GM12874 (cell line): ENCODE results near the gene SPOCD1.

ENCODE experiments used
- TF ChIP-seq, protein P1 (sequence below): IDR thresholded peaks from 2 replicates; pipeline ENCODE4 v1.5.1; 2011; ENCODE audit warnings: low read depth, mild to moderate bottlenecking, control low read depth, low read length, moderate library complexity; ENCODE audit not compliant: insufficient read depth

Gene SPOCD1

DNA sequence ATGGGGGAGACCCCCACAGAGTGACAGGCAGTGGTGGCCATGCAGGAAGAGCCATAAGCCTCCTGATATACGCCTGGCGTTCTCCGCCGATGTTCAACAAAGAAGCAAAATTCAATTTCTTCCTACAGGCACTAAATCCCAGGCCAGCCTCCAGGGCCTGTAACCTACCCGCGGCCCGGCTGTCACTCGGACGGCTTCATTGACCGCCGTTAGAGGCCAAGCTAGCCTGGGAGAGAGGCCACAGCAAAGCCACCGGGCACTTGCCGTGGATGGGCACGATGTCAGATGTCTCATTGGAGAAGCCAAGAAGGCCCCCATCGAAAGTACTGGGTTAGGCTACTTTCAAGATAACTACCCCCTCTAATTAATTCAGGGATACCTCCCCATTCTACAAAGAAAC, 61.4 kb downstream of the SPOCD1 start:
- TF ChIP-seq, protein P1, sequence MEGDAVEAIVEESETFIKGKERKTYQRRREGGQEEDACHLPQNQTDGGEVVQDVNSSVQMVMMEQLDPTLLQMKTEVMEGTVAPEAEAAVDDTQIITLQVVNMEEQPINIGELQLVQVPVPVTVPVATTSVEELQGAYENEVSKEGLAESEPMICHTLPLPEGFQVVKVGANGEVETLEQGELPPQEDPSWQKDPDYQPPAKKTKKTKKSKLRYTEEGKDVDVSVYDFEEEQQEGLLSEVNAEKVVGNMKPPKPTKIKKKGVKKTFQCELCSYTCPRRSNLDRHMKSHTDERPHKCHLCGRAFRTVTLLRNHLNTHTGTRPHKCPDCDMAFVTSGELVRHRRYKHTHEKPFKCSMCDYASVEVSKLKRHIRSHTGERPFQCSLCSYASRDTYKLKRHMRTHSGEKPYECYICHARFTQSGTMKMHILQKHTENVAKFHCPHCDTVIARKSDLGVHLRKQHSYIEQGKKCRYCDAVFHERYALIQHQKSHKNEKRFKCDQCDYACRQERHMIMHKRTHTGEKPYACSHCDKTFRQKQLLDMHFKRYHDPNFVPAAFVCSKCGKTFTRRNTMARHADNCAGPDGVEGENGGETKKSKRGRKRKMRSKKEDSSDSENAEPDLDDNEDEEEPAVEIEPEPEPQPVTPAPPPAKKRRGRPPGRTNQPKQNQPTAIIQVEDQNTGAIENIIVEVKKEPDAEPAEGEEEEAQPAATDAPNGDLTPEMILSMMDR, result no peak

DNA sequence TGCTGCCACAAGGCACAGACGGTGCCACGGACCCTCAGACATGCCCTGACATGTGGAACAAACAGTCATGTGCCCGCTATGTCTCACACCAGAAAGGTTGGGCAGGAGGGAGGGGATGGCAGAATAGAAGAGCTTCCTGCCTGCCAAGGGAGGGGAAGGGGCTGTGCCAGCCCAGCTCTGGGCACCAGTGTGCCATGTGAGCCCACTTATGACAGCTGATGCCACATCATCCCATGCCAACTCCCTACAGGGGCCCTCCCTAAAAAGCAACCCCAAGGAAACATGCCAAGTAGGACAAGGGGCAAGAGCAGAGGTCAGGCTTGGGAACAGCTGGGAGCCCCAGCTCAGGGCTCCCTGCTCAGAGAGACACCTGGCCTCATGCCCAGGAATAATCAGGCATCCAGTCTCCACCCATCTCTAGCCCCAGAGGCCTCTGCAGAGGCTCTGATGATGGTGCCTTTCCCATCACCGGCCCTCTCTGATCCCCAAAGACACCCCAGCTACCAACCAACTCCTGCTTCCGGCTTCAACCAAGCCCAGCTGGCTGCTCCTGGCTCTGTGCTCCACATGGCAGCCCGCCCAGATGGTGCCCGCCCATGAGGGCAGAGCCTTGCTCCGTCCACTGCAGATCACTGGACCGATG, 62.0 kb downstream of the SPOCD1 start:
- TF ChIP-seq, protein P1, result no peak

DNA sequence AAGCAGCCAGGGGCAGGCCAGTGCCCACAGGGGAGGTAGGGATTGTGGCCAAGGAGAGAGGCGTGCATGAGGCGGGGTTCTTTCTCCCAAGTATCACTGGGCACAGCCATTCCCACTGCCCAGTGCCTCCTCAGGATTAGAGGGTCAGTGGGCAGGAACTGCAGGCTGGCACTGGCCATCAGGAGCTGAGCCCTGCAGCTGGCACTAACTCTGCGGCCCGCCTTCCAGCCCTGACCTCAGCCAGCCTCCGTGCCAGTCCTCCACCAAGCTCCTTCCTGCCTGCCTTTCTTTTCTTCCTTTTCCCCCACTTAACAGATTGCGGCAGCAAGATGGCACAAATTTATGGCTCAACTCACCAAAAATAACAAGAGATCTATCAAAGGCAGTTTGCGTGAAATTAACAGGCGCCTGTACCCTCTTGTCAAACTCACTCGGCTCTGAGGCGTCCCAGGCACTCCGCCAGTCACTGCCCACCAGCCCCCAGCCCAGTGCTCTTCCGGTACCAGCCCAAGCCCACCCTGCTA, 62.8 kb downstream of the SPOCD1 start:
- TF ChIP-seq, protein P1, result no peak

DNA sequence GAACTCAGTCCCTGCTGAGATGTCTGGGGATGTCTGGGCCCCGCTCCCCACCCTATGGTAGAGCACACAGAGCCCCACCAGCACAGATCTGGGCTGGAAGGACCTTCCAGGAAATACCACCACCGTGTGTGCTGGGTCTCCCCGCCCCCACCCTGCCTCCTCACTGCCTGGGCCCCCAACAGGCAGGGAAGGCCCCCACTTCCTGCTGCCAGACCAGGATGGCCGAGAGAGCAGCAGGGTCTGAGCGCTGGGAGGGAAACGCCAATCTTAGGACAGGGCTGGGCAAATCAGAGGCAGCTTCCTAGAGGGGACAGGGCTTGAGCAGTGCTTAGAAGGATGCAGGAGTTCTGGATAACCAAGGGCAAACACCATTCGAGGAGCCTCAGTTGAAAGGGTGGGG, 63.6 kb downstream of the SPOCD1 start:
- TF ChIP-seq, protein P1, result no peak

DNA sequence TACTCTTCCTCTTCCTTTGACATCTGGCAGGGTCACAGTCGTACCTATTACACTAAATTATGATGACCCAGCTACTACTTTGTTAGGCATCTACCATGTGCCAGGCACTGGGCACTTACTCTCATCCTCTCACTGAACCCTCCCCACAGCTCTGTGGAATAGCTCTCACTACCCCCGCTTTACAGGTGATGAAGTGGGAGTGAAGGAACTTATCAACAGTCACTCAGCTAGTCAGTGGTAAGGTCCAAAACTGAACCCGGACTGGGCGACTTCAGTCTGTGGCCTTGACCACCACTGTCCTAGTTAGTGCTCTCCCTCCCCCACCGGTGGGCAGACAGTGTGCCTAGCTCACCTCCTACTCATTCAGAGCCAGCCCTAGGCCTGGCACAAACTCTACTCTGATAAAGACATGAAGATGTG, 64.0 kb downstream of the SPOCD1 start:
- TF ChIP-seq, protein P1, result no peak

DNA sequence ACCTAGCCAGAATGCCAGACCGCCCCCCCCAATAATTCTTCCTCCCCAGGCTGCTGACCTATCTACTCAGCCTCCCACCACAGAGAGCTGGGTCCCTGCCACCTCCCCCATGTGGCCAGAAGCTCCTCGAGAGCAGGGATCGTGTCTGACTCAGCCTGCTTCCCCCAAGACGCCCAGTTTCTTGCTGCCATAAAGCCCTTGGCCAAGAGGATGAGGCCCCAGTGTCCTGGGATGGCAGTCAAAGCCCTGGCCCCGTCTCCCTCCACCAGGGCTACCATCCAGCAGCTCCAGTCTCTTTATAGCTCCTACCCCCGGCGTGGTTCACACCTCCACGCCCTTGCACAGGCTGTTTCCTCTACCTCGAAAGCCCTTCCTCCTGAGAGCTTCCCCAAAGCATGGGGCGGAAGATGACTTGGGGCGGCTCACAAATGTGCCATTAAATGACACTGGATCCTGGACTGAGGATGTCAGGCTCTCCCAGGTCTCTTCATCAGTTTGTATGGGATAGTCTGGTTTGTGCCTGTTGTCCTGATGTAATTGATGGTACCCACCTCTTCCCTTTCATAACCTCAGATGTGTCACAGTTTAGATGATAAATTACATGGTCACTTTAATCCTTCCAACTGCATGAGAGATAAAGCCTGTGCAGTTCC, 64.8 kb downstream of the SPOCD1 start:
- TF ChIP-seq, protein P1, result no peak

DNA sequence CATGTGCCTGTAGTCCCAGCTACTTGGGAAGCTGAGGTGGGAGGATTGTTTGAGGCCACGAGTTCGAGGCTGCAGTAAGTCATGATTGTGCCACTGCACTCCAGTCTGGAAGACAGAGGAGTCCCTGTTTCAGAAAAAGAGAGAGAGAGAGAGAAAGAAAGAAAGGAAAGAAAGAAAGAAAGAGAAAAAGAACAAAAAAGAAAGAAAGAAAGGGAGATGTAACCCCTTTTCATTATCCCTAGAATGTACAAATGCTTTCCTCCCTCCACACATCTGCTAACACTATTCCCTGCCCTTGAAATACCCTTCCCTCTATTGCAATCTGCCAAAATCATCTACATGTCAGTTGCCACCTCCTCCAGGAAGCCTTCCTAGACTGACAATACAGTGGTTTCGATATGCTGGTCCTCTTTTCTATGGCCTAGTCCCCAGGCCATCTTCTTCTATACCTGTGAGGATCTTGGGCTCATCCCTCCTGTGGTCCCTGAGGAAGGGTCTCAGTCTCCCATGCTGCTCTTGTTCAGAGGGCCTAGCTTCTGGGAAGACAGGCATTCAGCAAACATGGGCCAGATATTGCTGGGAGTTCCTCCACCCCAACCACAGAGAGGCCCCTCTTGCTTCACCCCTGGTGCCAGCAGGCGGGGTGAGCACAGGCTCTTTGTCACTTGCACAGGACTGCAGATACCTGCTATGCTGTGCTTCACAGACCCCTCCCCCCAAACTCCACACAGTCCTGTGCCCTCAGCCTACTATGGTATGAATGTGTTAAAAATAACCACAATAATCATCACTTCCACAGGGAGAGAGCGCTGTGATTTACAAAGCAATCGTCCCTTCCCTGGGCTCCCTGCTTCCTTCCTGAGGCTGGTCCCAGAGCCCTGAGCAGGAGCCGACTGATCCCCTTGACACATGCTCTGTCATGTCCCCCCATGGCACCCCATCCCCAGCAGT, 65.8 kb downstream of the SPOCD1 start:
- TF ChIP-seq, protein P1, result no peak
